HepG2 (cell line): ENCODE results near the gene TFAP2B. TPM values are rescaled to one million over a fixed set of nuclear protein-coding genes. Genes with fewer than 3 reads are reported as not detected.

Source experiments
- ATAC-seq: fragments of 200-7000 bp; cut with Tn5 transposase; 3 replicates; pipeline ENCODE4 v1.9.1; 2020; ENCODE audit warnings: mild to moderate bottlenecking, moderate library complexity
- BruUV-seq: library from RNA; stranded (reverse); fragments of 400-500 nt; replicated peaks from 2 replicates; lab custom pipeline; 2021; lab: Mats Ljungman, UMichigan
- CTCF ChIA-PET: fragments of 300-600 bp; formaldehyde crosslinking; extraction: SDS; loops from one replicate; lab custom pipeline; 2021; ENCODE audit warnings: low total read pairs, inconsistent platforms, low intra/inter-chr PET ratio; lab: Yijun Ruan, JAX
- POLR2A ChIA-PET: fragments of 350-600 bp; sonication (Branson Sonifier 250); formaldehyde crosslinking; loops from one replicate; lab custom pipeline; 2020; ENCODE audit warnings: antibody characterized with exemption, inconsistent platforms; lab: Yijun Ruan, JAX
- DNase-seq: peaks from one replicate; pipeline ENCODE4 v3.0.0-alpha.2; 2015; ENCODE audit warnings: low spot score
- FAIRE-seq: peaks from 3 replicates; lab custom pipeline; 2011; peaks lifted over from hg19 to GRCh38; lab: Jason Lieb, UNC
- H2AFZ ChIP-seq: one replicate; pipeline ENCODE4 v1.6.1; 2011; ENCODE audit warnings: low read length, inconsistent platforms
- H3K27ac ChIP-seq: fragments of 300-600 bp; 3 replicates; pipeline ENCODE4 v1.8.0; 2011; ENCODE audit warnings: mixed run types, mild to moderate bottlenecking, mixed read lengths, low read length, inconsistent platforms; ENCODE audit not compliant: insufficient read depth; ENCODE audit errors: extremely low read length
- H3K27me3 ChIP-seq, 2 experiments: fragments of 200-600 bp in 1 of 2; 2 replicates in 1 of 2; 3 replicates in 1 of 2; pipeline versions ENCODE4 v1.6.0 to v1.8.0; 2011; ENCODE audit warnings: low read length in 2 of 2, mild to moderate bottlenecking in 2 of 2, moderate library complexity in 2 of 2, inconsistent platforms in 1 of 2; ENCODE audit not compliant: insufficient read depth in 2 of 2, control insufficient read depth in 1 of 2
- H3K36me3 ChIP-seq, 2 experiments: fragments of 200-600 bp in 1 of 2; replicated peaks in 1 of 2; 2 replicates in 1 of 2; 3 replicates in 1 of 2; pipeline versions ENCODE4 v1.5.1 to v1.8.0; 2011; ENCODE audit warnings: low read length in 2 of 2, inconsistent platforms in 1 of 2; ENCODE audit not compliant: insufficient read depth in 2 of 2, control insufficient read depth in 1 of 2
- H3K4me1 ChIP-seq: 2 replicates; pipeline ENCODE4 v1.5.1; 2012; ENCODE audit warnings: low read length, inconsistent platforms; ENCODE audit not compliant: insufficient read depth
- H3K4me2 ChIP-seq: 2 replicates; pipeline ENCODE4 v1.6.0; 2011; ENCODE audit warnings: low read depth, low read length, inconsistent platforms
- H3K4me3 ChIP-seq, 3 experiments: fragments of 200-600 bp in 1 of 3; sonication (generic), shearing (Covaris generic) in 1 of 3; replicated peaks in 1 of 3; 2 replicates each; pipeline ENCODE4 v1.5.1; 2011 to 2016; ENCODE audit warnings: low read length in 3 of 3, inconsistent platforms in 2 of 3, low read depth in 2 of 3, mild to moderate bottlenecking in 2 of 3, control low read depth in 1 of 3, mixed read lengths in 1 of 3; ENCODE audit not compliant: insufficient read depth in 1 of 3
- H3K79me2 ChIP-seq: one replicate; pipeline ENCODE4 v1.6.1; 2011; ENCODE audit warnings: low read length, inconsistent platforms; ENCODE audit not compliant: insufficient read depth
- H3K9ac ChIP-seq: 2 replicates; pipeline ENCODE4 v1.6.0; 2011; ENCODE audit warnings: mild to moderate bottlenecking, low read depth, low read length, inconsistent platforms; ENCODE audit not compliant: insufficient read depth
- H3K9me3 ChIP-seq: 2 replicates; pipeline ENCODE4 v1.5.1; 2012; ENCODE audit warnings: mild to moderate bottlenecking, low read length
- H4K20me1 ChIP-seq: 2 replicates; pipeline ENCODE4 v1.6.0; 2011; ENCODE audit warnings: inconsistent platforms, mild to moderate bottlenecking, low read length, moderate library complexity; ENCODE audit not compliant: insufficient read depth
- RERE ChIP-seq: IDR thresholded peaks from 2 replicates; pipeline ENCODE4 v1.6.1; 2016; ENCODE audit warnings: low read depth, missing genetic modification reagents, missing compliant biosample characterization
- ZNF142 ChIP-seq: sonication (generic); formaldehyde crosslinking; IDR thresholded peaks from 2 replicates; pipeline ENCODE4 v1.4.0; 2020; ENCODE audit warnings: missing genetic modification reagents
- WGBS: methylation state at CpG from one replicate; pipeline ENCODE4 v1.1.6; 2017; ENCODE audit warnings: low lambda C conversion rate; 5-methylcytosine and 5-hydroxymethylcytosine counted together
- in situ Hi-C: cut with HindIII; loops from 2 replicates; pipeline ENCODE4 v1.10.0; 2017; ENCODE audit warnings: low pct_unique_long_range_greater_than_20kb; ENCODE audit not compliant: extremely low pct_ligation_motif_present
- intact Hi-C: fragments of 100-400 bp; cut with micrococcal nuclease; formaldehyde crosslinking; loops from one replicate; pipeline ENCODE4 v1.10.0; 2022; ENCODE audit not compliant: unreplicated experiment
- polyA plus RNA-seq, 8 experiments: library from polyadenylated mRNA; depleted of rRNA in 3 of 8; stranded (reverse) in 7 of 8; unstranded in 1 of 8; fragments of >200 nt; fragmentation: Illumina TruSeq in 4 of 8; extraction: Trizol in 4 of 8; gene quantifications; 2 replicates each; pipeline versions ENCODE4 v1.2.1 to v1.2.3, GENCODE V29; 2011 to 2016; ENCODE audit warnings: low read depth in 4 of 8, missing spikeins in 1 of 8, mixed read lengths in 1 of 8; ENCODE audit not compliant: insufficient read depth in 1 of 8
- total RNA-seq, 5 experiments: library from RNA; depleted of rRNA; stranded (reverse); fragments of >200 nt; fragmentation: Illumina TruSeq; extraction: Trizol; gene quantifications; 2 replicates each; pipeline ENCODE4 v1.2.3, GENCODE V29; 2016; ENCODE audit warnings: low read depth in 1 of 5

Gene TFAP2B
- total and polyA plus RNA-seq, 2 of the 13 experiments (the other 11 are each of a cell fraction or from before 2014, with no cell fraction given) = not detected

GRCh38 chr6:50785921-50786320, 32.8 kb upstream of the TFAP2B start:
- intact Hi-C loops (no loop called here), in situ Hi-C loops (loop anchor here (10.0 to 25.0 kb wide), 2 partner anchors 131 to 649 kb away; no protein-coding TSS in a partner anchor)
- ATAC-seq = no peak
- BruUV-seq = no TSS peak
- H3K9ac ChIP-seq = no peak overlapping the region
- no peak overlapping the region for H3K4me2 ChIP-seq
- H2AFZ ChIP-seq = no peak overlapping the region
- no peak overlapping the region for H3K27ac ChIP-seq
- DNase-seq = no peak
- H3K9me3 ChIP-seq = no peaks in the 10 kb centered on the region
- H3K4me1 ChIP-seq = no peaks in the 10 kb centered on the region
- H3K4me3 ChIP-seq = no peak overlapping the region
- H3K36me3 ChIP-seq = no peaks in the 10 kb centered on the region
- CTCF ChIA-PET = no interaction called here
- POLR2A ChIA-PET = no interaction called here
- no peak for FAIRE-seq
- no peak for TF ChIP-seq ZNF142 (CRISPR knock-in tag)
- TF ChIP-seq RERE (CRISPR knock-in tag) = no peak
- no peaks in the 10 kb centered on the region for H3K79me2 ChIP-seq
- no peaks in the 10 kb centered on the region for H4K20me1 ChIP-seq
- no peaks in the 10 kb centered on the region for H3K27me3 ChIP-seq
- 5% methylated on average over 1 of the region's 1 CpG for WGBS
